GM10266 (cell line): ENCODE results near the gene SEL1L3.
"Not testable (repeated sequence)": the region's sequence is repeated elsewhere in the genome, so short reads cannot be mapped to it uniquely, and the experiment has no call there.

Experiments used
- DNase-seq: peaks from one replicate; pipeline ENCODE4 v3.0.0; 2012; ENCODE audit errors: extremely low spot score
- CTCF ChIP-seq: IDR thresholded peaks from 2 replicates; pipeline ENCODE4 v1.5.1; 2012; ENCODE audit warnings: mild to moderate bottlenecking, low read depth; ENCODE audit not compliant: control insufficient read depth, insufficient read depth; ENCODE audit errors: missing control alignments

The SEL1L3 gene

GRCh38 chr4:25862411-25863346 is at the start of gene SEL1L3:
SEL1L3 (minus strand) TSS chr4:25862988; CDS start chr4:25862836, 152 bp downstream.
- TF ChIP-seq CTCF: no peak
- DNase-seq: peak; percentile 88

- TF ChIP-seq CTCF: no peak
- DNase-seq: no peak
These were observed 48.6 kb upstream of the SEL1L3 start for GRCh38 chr4:25911356-25911755.

DNA sequence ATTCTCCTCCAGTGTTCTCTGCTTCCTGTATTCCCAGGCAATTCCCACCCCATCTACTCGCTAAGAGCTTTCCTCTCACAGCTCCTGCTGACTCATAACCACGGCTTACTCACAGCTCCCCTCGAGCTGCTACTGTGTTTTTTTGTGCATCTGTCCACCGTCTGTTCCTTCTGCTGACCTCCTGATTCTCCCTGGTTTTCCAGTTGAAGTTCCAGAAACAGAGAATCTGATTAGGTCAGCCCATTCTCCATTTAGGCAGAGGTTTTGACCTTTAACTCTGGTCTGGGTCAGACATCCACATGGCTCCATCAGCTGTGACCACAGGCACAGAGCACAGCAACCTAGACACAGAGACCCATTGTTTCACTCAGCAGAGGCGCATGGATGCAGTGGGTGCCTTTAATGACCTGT is 45.7 kb upstream of the SEL1L3 start:
- DNase-seq: no peak
- TF ChIP-seq CTCF: no peak

- not testable (repeated sequence) for DNase-seq
These were observed 43.3 kb upstream of the SEL1L3 start for GRCh38 chr4:25906113-25906512.

DNA sequence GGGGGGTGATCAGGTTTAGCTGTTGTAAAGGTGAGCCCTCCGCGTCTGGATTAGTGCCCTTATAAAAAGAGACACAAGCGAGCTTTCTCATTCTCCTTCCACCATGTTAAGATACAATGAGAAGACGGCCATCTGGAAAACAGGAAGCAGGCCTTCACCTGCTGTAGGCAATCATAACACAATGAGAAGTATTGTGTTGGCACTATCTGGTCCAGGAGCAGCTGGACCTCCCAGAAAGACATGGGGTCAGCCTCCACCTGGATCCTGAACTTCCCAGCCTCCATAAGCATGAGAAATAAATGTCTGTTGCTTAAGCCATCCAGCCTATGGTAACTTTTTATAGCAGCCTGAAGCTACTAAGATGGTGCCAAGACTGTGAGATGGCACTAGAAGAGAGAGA is 42.6 kb upstream of the SEL1L3 start:
- no peak for TF ChIP-seq CTCF

DNA sequence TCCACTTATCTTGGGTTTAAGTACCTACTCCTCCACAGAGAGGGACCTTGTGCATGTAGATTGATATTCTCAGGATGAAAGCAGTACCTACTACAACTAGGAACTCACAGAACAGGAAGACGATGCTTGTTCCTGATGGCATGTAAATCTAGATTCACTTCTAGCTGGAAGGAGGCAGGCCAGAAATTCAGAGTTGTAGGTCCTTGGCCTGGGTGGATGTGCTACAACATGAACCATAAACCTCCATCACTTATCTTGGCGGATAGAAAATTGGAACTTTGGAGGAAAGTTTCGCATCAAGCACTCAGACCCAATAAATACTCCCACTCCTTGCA is 41.9 kb upstream of the SEL1L3 start:
- no peak for DNase-seq
- no peak for TF ChIP-seq CTCF

More for the DNA sequence above, 42.6 kb upstream of the SEL1L3 start:
- DNase-seq: no peak

DNA sequence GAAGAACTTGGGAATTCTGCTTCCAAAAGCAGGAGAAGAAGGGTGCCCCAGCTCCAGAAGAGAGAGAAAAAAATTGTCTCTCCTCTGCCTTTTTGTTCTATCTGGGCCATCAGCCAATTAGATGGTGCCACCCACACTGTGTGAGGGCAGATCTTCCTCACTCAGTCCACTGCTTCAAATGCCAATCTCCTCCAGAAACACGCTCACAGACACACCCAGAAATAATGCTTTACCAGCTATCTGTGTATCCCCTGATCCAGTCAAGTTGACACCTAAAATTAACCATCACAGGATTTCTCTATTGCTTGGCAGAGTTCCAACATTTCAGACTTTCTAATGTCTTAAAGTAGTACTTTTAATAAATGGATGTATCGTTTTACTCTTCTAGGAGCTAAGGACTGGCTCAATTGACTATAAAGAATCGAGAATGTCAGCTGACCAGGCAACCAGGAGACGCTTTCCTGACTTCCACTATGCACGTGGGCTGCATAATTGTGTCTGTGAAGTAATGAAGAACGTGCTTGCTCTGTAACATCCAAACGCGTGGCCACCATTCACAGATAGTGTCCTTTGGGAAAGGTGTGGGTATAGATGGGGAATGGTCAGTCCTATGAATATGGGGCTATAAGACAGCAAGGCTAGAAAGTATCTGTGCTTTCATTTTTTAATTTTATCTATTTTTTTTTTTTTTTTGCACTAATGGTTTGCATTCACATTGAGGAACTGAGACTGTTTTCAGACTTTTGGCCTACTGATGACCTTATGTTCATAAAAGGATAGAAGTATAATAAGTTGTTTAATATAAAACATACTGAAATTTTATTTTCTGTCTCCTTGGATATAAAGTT is 41.3 kb upstream of the SEL1L3 start:
- no peak for DNase-seq
- TF ChIP-seq CTCF: no peak
